ENCODE measurements around the gene TBL3. TPM values are rescaled to one million over a fixed set of nuclear protein-coding genes. Genes with fewer than 3 reads are reported as not detected.
"Not testable (repeated sequence)": the region's sequence is repeated elsewhere in the genome, so short reads cannot be mapped to it uniquely, and the experiment has no call there.

Gene TBL3
- total RNA-seq, result 46.8 and 66.4 TPM in 2 replicates
- polyA plus RNA-seq (2012), result 36.7 TPM

DNA sequence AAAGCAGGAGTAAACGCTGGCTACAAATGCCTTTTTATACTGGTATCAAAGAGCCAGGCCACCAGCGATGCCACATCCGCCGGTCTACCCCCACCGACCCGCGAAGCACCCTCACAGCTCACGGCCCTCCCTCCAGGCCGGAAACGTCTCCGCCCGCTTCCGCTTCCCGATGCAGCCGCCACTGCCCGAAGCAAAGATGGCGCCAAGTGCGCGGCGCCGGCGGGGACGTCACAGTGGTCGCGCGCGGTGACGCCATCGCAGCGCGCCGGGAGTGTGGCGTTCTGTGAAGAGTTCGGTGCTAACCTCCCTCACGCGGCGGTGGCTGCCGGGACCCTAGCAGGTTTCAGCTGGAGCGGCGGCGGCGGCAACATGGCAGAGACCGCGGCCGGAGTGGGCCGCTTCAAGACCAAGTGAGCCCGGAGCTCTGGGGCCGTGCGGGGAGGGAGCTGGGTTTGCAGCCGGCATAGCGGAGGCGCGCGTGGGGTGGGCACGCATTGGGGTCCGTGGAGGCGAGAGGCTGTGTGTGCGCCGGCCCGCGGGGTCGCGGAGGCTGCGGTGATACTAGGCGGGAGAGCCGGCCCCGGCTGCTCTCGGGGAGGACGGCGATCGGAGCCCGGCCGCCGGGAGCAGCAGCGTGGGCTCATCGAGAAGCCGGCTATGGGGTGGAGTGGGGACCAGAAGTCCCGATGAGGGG, at the start of gene TBL3:
Gene TBL3, plus strand, starts transcription at position 258 of the 694 bp plus-strand sequence. Its CDS starts 112 bp downstream, at position 370.
- DNase-seq (ENCODE audit: low read depth), result peak; percentile 94

GRCh38 chr16:1922357-1922756, 49.5 kb upstream of the TBL3 start:
- DNase-seq (ENCODE audit: low read depth), result no peak

- DNase-seq (ENCODE audit: low read depth), result peak; percentile 53
Observed at GRCh38 chr16:1923299-1924034, 48.4 kb upstream of the TBL3 start.

DNA sequence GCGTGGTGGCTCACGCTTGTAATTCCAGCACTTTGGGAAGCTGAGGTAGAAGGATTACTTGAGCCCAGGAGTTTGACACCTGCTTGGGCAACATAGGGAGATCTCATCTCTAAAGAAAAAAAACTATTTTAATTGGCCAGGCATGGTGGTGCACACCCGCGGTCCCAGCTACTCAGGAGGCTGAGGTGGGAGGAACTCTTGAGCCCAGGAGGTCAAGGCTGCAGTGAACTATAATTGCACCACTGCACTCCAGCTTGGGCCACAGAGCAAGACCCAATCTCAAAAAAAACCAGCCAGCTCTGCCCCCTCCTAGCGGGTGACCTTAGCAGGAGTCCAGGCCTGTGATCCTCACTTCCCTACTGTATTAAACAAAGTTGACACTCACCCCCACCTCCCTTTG, 47.8 kb upstream of the TBL3 start:
- DNase-seq (ENCODE audit: low read depth), result no peak

DNA sequence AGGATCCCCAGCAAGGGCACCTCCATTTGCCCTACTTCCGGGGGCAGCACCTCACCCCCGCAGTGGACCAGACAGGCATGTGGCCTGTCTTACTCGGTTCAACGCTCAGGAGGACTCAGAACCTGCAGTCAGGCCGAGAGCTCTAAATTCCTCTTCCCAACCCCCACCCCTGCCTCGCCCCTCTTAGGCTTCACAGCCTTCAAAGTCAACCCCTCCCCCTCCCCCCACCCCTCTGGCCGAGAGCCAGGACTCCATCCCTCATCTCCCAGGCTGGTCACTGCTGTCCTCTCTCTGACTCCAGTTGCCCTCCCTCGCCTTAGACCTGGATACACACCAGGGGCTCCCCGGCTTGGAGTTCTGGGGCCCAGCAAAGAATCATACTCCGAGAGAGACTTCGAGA, 45.6 kb upstream of the TBL3 start:
- DNase-seq (ENCODE audit: low read depth), result no peak

- peak; percentile 39 for DNase-seq (ENCODE audit: low read depth)
Observed at GRCh38 chr16:1929105-1929504, 42.7 kb upstream of the TBL3 start.

DNA sequence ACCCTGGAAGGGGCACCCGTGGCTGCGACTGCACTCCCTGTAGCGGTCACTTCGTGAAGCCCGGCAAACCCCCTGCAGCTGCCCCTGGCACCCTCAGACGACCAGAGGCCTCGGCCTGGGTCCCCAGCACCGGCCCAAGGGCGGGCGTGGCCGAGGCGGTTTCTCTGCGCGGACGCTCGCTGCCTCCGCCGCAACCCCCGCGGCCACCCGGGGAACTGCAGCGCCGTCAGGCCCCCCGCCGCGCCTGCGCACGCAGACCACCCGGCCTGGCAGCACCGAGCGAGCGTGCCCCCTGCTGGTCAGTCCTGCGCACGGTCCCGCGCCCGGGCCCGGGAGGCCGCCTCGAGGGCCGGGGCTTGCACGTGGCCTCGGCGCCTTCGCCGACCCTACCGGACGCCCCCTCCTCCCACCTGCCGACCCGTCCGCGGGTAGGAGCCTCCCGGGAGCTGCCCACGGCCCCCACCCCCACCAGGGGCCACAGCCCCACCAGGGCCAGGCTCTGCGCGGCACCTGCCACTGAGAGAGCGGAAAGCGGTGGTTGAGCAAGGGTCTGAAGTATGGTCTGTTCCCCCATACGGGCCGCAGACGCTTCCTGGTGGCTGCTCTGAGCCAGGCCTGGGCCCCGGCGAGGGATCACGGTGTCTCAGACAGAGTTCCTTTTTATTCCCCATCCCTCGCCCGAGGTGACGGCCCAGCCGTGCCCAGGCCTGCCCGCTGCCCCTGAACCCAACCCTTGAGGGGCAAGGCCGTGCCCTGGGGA, 42.1 kb upstream of the TBL3 start:
- DNase-seq (ENCODE audit: low read depth), result peak; percentile 82

- DNase-seq (ENCODE audit: low read depth), result no peak
Observed at GRCh38 chr16:1930338-1930720, 41.5 kb upstream of the TBL3 start.

DNA sequence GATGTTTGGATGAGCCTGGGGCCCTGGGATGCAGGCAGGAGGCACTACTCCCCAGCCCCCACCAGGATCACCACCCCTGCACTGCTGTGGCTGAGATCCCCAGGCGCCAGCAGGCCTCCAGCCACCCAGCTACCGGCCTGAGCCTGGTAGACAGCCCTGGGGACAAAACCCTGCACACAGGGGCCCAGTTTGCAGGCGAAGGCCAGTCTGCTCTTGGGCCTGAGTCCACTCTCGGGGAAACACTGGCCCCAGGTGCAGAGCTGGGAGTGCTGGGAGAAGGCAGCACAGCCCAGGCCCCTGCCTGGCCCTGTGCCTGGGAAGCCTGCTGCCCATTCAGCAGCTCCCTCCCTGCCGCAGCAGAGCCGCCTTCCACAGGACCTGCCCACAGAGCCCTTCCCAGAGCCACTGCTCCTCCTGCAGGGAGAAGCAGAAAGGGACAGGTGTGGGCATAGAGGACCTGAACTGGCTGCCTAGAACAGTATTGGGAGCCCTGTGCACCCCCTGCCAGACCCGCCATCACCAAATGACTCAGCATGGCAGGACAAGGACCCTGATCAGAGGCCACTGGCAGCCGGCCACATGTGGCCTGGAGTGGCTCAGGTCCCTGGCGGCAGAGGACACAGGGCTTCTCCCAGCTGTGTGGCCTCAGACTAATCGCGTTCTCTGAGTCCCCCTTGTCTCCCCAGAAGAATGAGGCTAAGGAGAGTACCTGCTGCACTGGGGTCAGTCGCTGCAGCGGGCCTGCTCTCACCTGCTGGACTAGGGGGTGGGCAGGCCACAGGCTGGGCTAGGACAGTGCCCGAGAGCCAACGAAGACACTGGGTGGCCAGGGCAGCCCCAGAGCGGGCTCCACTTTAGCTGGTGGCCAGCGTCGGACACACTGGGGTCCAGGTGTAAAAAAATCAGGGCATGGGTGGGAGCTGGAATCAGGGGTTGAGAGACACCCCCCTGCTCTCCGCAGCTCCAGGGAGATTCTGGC, 39.5 kb upstream of the TBL3 start:
- DNase-seq (ENCODE audit: low read depth), result peak; percentile 41

GRCh38 chr16:1933097-1933661, 38.7 kb upstream of the TBL3 start:
- DNase-seq (ENCODE audit: low read depth), result no peak

- no peak for DNase-seq (ENCODE audit: low read depth)
Observed at GRCh38 chr16:1936945-1937479, 34.8 kb upstream of the TBL3 start.

DNA sequence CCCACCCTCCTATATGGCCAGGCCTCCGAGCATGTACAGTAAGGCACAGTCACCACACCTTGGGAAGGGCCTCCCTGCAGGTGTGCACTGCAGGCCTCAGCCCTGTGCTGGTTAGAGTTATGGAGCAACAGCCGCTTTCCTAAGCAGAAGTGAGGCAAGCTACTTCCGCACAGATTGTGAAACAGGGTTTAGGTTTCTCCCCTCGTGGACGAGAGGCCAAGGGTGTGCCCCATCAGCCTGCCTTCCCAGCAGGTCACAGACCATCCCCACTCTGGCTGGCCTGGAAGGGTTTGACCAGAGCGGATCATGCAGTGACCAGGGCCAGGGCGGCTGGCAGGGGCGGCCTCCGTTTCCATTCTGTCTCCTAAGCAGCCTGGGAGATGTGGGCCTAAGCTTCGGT, 33.5 kb upstream of the TBL3 start:
- no peak for DNase-seq (ENCODE audit: low read depth)

GRCh38 chr16:1938910-1939309, 32.9 kb upstream of the TBL3 start:
- DNase-seq (ENCODE audit: low read depth), result no peak

GRCh38 chr16:1939833-1940232, 32.0 kb upstream of the TBL3 start:
- not testable (repeated sequence) for DNase-seq (ENCODE audit: low read depth)

DNA sequence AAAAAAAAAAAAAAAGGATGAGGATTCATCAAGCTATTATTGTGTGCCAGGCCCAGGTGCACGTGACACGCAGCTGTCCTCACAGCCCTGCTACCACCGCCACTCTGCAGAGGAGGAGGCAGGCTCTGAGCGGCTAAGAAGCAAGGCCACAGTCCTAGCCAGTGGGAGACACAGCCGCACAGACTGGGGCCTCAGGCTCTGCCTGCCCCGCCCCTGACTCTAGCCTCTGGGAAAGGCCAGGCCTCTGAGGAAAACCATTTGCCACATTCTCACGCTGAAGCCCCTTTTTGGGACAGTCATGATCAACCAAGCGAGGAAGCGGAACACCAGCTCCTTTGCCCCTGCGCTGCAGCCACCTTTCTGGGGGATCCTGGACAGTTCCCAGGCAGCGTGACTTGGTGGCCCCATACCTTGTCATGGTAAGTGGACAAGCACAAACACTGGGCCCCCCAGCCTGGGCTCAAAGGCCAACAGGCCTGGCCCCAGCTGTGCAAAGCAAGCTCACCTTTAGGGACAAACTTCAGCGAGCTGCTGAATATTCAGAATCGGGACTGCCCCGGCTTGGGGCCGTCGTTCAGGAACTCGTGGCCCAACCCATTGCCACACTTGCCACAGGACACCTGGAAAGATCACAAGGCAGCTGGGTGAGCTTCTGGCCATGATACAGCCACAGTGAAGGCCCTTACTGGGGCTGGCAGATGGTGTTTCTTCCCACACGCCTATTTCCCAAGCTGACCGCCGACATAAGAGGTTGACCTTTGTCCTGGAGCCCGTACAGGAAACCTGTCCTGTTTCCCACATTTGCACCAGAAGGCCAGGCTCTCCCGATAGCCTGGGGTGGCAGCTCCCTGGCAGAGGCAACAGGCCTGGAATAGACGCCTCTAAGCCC, 31.3 kb upstream of the TBL3 start:
- peak; percentile 29 for DNase-seq (ENCODE audit: low read depth)

- DNase-seq (ENCODE audit: low read depth), result no peak
Observed at GRCh38 chr16:1941162-1942046, 30.4 kb upstream of the TBL3 start.

DNA sequence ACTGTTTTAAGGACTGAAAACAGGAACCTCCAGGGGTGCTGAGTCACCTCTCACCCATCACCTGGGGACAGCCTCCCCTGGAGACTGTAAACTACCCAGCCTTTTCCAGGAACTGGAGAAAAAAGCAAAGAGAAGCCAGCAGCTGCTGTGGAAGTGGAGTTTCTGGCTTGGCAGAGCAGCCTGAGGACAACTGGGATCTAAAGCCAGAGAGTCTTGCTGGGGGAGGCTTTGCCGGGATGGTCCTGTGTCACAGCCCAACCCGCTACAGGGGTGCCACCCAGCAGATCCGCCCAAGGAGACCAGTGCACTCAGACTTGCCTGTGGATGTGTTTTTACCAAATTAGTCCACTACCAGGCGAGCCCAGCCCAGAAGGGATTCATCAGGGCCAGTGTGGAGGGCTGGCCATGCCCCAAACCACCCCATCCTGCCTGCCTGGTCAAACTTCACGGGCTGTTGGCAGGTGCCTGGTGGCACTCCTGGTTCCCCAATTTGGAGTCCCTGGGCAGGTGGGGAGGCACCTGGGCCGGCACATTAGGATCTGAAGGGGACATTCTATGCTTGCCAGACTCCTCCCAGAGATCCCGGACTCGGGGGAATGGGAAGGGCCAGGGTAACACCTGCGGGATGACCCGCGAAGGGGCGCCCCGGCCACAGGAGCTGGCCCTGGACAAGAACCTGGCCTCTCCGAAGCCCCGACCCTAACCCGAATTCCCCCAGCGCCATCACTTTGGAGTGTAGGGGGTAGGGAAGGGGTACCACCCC, 29.6 kb upstream of the TBL3 start:
- peak; percentile 70 for DNase-seq (ENCODE audit: low read depth)
